Kidney glomerular epithelial cell (primary cell): ENCODE results near the gene TEX19.
"Not testable (repeated sequence)": the region's sequence is repeated elsewhere in the genome, so short reads cannot be mapped to it uniquely, and the experiment has no call there.

Source experiments
- DNase-seq: peaks from one replicate; lab custom pipeline; 2025; lab: John Stamatoyannopoulos, UW

TEX19 gene

DNA sequence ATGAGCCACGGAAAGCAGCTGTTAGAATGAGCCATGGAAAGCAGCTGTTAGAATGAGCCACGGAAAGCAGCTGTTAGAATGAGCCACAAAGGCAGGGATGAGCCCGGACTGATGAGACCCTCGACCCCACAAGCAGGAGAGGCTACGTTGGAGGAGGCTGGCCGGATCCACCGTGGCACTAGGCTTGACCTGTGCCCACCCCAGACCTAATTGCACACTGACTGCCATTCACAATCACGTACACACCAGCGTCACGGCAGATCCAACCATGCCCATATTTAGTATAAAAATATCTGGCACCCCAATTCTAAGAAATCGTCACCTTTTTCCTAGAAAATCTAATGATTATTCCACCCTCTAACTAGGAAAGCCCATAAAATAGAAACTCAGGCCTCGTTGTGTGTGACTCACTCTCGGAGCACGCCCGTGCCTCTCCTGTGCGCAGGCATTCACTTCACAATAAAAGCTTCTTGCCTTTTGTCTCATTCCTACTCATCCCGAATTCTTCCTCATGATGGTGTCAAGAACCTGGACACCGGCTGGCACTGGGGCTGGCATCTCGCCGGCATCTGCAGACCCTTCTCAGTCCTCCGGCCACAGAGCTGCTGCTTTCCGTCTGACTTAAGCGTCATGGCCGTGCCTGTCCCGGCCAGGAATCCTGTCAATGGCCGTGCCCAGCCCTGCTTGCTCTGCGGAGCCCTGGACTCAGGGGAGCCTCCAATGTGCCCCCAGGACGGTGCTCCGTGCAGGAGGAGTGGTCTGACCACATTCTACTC is 20.0 kb upstream of the TEX19 start:
- DNase-seq, result peak; percentile 76

DNA sequence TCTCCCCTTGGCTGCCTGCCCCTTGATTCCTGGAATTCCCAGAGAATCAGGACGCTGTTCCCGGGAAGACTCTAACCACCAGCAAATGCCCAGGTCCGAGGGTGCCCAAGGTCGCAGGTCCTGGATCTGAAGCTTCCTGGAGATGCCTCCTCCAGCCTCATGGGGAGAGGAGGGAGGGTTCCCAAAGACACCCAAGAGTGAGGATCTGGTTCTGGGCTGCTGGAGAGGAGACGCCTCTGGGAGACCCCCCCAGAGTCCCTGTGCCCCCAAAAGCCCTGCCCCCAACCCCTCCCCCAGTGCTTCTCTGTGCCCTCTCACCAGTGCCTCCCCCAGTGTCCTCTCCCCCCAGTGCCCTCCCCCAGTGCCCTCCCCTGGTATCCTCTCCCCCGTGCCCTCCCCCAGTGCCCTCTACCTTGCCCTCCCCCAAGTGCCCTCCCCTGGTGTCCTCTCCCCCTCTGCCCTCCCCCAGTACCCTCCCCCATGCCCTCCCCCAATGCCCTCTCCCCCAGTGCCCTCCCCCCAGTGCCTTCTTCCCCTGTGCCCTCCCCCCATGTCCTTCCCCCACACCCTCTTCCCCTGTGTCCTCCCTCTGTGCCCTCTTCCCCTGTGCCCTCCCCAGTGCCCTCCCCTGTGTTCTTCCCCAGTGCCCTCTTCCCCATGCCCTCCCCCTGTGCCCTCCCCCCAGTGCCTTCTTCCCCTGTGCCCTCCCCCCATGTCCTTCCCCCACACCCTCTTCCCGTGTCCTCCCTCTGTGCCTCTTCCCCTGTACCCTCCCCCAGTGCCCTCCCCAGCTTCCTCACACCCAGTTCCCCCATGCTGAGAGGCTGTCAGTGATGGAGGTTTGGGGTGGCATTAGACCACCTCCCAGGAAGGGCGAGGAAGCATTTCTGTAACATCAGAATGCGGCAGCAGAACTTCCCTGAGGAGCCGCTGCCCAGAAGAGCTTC is 19.1 kb upstream of the TEX19 start:
- no peak for DNase-seq

DNA sequence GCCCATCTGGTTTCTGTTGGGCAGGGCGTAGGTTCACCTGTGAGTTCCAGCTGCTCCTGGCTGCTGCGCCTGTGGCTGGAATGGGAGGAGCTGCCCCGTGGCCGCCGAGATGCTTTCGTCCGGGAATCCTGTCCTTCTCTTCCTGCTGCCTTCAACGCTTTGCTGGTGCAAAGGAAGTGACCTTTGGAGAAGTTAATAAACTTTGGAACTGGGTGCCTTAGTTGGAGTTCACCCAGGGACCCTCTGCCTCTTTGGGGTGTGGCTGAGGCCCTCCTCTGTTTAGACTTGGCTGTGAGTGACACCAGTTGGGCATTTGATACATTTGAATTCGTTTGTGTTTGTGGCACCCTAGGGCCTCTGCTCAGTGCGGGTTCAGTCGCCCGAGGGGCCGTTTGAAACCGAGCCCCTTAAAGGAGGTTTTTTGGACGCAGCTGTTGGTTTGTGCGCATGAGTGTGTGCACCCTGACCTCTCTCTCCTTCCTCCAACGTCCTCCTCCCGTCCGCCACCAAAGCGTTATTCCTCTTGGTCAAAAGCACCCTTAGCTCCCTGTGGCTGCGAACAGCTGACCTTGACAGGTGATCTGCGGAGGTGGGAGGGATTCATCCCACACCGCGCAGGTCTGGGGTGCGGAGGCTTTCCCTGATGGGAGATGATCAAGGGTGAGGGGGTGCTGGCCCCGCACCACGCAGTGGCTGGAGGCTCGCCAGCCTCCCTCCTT is 16.5 kb upstream of the TEX19 start:
- DNase-seq, result no peak

DNA sequence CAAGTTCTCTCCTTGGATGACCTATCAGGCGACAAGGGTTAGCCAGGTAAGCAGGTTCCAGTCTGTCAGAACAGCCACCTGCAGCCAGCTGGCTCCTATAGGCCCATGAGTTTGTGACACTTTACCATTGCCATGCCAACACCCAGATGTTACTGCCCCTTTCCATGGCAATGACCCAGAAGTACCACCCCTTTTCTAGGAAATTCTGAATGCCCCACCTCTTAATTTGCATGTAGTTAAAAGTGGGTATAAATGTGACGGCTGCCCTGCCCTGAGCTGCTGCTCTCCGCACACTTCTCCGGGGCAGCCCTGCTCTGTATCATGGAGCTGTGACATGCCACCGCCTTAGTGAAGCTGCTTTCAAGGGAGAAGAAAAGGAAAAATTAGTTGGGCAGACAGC is 15.5 kb upstream of the TEX19 start:
- DNase-seq, result no peak

DNA sequence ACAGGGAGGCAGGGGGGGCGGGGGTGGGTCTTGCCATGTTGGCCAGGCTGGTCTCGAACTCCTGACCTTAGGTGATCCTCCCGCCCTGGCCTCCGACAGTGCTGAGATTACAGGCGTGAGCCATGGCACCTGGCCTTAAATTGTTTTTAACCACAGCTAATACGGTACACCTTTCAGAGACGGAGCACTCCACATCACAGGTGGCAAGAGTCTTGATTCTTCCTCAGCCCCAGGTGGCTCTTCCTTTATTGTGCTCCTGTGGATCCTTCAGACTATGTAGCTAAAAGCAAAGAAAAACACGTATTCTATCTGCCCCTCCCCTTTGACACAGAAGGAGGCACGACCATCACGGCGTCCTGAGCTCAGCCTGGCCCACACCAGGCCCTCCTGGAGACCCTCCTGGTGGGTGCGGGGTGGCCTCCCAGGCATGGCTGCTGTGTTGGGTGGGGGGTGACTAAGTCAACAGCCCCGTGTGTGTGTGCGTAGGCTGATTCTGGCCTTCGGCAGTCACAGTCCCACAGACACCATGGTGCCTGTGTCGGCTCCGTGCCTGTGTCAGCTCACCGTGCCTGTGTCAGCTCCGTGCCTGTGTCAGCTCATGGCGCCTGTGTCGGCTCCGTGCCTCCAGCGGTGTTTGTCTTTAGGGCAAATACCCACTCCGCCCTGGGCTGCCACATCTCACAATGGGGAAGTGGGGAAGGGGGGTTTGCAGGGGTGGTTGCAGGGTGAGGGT is 14.7 kb upstream of the TEX19 start:
- DNase-seq, result no peak

DNA sequence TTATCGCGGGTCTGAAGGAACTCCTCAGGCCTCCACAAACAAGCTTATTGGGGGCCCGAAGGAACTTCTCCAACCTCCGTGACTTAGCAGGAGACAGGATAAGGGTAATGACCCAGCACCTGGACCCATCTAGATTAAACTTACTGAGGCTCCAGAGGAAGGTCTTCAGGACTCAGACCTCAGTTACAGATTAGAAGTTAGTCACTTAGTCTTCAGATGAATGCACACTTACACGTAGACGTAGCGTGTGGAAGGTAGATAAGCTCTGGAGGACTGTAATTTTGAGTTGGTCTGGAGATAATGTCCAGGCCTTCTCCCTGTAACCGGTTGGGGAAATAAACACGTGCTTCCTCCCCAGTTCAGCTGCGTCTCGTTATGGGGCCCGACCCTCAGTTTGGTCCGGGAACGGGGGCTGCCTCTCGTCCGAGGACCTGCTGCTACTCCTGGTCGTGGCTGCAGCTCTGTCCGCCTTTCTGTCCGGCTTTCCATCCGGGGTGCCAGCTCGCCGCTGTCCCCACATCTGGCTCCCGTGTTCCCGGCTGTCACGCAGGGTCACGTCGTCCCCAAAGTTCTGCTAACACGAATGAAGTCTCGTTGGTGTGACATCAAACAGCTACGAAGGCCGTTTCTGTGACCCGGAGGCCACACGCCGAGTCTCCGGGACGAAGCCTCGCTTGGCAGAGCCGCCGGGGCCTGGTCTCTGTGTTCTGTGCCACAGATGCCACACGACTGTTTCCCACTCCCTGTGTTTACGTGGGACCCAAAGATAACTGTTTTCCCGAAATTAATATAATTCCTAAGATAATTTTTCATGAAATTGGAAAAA is 13.7 kb upstream of the TEX19 start:
- DNase-seq, result no peak

DNA sequence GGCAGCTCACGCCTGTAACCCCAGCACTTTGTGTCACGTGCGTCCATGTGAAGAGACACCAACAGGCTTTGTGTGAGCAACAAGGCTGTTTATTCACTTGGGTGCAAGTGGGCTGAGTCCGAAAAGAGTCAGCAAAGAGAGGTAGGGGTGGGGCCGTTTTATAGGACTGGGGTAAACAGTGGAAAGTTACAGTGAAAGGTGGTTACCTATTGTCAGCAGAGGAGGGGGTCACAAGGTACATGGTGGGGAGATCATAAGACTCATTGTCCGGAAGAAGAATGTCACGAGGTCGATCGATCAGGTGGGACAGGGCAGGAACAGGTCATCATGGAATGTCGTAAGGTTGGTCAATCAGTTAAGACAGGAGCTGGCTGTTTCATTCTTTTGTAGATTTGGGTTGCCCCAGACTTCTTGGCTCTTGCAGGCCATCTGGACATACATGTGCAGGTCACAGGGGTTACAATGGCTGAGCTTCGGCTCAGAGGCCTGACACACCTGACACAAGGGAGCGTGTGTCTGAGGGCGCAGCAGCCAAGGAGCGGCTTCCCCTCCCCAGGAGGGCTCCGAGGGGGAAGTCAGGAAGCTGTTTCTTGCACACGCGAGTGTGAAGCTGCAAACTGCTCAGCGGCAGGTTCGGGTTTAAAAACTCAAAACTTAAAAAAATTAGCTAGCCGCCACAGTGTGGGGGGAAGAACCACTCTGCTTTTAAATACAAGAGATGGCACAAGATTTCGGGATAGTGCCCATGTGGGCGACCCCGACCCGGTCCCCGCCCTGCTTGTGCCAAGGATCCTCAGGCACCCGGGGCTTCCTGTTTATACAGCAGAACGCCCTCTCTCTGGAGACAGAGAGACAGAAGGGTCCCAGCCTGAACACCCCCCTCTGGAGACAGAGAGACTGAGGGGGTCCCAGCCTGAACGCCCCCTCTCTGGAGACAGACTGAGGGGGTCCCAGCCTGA is 12.4 kb upstream of the TEX19 start:
- no peak for DNase-seq

DNA sequence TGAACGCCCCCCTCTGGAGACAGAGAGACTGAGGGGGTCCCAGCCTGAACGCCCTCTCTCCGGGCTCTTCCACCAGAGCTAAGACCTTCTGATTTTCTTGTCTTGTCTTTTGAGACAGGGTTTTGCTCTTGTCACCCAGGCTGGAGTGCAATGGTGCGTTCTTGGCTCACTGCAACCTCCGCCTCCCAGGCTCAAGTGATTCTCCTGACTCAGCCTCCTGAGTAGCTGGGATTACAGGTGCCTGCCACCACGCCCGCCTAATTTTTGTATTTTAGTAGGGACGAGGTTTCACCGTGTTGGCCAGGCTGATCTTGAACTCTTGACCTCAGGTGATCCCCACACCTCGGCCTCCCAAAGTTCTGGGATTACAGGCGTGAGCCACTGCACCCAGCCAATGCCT is 11.1 kb upstream of the TEX19 start:
- not testable (repeated sequence) for DNase-seq

DNA sequence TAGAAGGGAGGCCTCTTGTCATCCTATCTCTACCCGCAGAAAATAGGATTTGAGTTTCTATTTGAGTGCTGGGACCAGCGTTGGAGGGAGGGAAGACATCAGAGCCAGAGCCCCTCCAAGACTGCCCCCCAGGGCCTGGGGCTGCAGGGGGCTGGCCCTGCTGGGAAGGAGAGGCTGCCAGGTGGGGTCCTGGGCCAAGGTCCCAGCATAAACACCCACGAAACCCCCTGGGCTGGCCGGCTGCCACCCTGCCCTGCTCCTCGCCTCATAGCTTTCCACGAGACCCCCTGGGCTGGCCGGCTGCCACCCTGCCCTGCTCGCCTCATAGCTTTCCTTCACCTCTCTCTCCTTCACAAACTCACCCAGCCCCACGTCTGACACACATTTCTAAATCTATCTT is 10.6 kb upstream of the TEX19 start:
- no peak for DNase-seq

DNA sequence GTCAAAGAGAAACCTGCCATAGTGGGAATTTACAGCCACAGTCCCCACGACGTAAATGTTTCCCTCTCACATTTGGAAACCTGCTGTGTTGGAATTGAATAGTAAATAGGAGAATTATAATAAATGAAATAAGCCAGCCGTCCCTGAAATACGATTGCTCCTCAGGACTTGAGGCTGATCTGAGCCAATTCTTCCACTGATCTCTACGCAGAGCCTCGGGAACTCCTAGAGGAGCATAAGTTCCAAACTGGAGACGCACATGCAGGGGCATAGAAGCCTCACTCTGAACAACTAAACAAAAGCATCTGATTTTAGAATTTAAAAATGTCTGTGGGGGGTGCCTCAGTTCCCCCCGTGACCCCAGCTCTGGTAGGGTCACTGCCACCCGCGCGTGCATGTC is 10.2 kb upstream of the TEX19 start:
- no peak for DNase-seq

DNA sequence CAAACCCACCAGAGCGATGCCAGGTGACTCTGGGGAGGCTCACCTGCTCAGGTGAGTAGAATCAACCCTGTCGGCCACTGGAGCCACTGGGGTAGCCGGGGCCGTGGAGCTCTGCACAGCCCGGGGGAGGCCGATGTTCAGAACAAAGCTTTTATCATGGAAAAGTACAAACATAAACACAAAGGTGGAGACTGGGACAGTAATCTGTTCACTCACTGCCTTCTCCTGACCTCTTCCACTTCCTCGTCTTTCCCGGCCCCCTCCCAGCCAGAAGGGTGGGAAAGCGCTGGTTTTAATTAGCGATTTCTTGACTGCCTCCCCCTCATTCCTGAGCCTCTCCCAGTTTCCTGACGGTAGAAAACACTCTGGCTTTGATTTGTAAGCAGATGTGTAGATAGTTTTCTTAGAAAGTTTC is 9.8 kb upstream of the TEX19 start:
- DNase-seq, result peak; percentile 18

DNA sequence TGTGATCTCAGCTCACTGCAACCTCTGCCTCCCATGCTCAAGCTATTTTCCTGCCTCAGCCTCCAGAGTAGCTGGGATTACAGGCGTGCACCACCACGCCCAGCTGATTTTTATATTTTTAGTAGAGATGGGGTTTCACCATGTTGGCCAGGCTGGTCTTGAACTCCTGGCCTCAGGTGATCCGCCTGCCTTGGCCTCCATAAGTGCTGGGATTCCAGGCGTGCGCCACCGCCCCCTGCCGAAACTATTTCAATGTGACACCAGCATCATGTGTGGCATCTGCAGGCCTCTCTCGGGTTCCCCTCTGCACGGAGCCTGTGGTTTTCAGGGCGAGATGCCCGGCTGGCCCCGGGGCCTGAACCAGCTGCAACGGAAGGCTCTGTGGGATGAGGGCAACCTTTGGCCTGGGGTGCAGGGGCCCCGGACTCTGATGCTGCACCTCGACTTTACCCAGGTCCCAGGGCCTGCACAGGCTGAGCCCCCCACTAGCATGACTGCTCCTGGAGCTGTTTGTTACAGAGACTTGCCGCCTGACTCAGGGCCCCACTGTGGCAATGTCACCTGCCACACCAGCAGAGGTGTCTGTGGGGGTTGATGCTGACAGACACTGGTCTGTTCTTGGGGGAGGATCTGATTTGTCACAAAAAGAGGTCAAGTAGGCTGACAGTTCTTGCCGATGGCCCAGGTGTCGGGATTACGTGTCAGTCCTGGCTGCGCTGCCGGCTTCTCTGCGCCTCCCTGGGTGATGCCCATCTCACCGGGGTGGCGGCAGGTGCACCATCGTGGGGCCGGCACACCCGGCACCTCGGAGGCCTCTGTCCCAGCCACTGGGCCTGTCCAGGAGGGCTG is 8.6 kb upstream of the TEX19 start:
- DNase-seq, result no peak

DNA sequence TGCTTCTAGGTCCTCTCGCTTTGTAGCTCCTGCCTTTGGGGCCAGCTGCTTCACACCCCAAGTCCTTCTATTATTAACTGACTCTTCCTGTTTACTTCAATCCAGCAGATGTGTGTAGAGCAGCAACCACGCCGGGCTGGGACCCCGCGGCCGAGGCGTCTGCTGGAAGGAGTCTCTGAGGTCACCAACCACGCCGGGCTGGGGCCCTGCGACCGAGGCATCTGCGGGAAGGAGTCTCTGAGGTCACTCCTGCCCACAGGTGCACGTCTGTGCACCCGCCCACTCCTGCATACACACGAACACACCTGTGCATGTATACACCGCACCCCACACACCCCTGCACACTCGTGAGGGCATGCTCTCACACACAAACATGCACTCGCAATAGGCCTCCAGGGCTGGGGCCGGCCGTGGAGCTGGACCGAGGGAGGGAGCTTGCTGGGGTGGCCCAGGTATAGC is 7.8 kb upstream of the TEX19 start:
- no peak for DNase-seq

DNA sequence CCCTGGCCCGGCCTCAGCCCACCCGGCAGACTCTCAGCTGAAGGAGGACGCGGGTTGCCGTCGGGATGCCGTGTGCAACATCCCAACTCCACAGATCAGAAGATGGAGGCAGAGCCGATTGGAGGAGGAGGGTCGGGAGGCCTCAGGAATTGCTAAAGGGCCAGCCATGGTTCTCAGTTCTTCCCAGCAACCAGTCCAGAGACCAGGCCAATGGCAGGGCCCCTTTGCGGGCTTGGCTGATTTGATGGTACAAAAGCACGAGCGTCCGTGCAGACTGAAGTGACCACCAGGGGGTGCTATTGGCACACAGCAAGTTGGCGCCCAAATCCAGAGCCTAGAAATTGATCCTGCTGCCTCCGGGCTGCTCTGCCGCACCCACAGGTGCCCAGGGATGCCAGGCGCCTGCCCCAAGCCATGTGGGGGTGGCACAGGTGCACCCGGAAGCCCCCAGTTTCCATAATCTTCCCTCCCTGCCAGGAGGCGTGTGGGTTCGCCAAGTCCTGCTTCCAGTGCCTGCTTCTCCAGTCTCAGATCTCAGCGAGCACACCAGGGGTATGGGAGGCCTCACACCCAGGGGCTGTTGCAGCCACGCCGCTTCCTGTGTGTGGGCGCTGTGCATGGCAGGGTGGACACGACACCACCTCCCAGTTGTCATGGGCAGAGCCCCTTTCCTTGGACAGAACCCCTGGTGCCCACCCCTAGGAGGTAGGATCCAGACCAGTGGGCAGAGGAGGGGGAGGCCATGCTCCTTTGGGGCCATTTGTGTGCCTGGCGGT is 7.1 kb upstream of the TEX19 start:
- peak; percentile 57 for DNase-seq

DNA sequence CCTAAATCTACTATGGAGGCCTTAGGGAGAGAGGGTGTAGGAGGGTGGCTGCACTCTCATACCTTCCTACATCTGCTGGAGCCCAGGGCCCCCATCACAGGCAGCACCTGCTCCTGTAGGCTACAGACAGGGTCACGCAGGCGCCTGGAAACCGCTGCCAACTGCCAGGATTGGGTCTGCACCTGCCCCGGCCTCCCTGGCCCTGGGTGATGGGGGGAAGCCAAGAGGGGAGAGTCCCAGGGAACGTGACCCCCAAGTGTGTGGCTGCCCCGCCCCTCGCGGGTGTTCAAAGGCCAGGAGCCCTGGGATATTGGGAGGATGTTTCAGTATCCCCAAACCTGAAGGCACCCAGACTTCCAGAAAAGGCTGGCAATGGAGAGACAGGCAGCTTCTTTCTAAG is 5.6 kb upstream of the TEX19 start:
- no peak for DNase-seq

DNA sequence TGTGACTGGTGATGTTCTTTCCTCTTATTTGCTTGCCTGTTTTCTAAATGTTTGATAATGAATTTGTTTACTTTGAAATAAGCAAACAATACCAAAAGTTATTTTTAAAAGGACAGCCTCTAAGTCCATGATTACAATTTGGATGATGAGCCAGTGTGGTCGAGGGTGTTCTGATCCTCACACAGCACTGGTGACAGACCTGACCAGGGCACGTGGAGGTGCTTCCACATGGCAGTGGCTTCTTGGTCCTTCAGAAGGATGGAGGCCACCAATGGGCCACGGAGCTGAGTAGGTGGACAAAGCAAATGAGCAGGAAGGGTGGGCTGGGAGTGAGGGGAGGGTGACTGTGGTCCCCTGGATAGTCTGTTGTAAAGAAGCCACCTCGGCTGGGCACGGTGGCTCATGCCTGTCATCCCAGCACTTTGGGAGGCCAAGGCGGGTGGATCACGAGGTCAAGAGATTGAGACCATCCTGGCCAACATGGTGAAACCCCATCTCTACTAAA is 4.2 kb upstream of the TEX19 start:
- DNase-seq, result no peak

DNA sequence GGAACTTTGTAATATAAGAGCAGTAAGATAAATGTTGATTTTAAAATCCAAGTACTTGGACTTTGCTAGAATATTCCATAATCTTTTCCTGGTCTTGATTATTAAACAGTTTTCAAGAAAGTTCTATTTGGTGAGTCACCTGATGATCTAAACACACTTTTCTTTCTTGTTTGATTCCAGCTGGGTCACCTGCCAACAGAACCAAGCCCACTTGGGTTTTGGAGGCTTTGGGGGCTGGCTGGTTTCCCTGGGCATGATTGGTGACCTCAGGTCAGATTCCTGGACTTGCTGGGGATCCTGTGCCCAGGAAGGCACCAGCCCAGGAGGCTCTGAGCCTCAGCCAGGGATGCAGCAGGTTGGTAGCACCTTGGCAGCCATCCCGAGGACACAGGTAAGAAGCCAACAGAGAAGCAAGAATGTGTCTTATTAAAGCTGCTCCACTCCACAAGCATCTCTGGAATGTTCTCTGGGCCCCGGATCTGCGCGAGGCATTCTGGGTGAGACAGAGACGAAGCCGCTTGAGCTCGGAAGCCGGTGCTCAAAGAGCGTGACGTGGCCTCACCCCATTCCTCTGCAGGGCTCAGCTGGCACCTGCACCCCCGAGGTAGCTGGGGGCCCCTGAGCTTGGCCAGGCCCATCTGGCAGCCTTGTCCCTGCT is 3.1 kb upstream of the TEX19 start:
- DNase-seq, result peak; percentile 34
